Measurements from ENCODE around the gene NPHP1.

Gene NPHP1

DNA sequence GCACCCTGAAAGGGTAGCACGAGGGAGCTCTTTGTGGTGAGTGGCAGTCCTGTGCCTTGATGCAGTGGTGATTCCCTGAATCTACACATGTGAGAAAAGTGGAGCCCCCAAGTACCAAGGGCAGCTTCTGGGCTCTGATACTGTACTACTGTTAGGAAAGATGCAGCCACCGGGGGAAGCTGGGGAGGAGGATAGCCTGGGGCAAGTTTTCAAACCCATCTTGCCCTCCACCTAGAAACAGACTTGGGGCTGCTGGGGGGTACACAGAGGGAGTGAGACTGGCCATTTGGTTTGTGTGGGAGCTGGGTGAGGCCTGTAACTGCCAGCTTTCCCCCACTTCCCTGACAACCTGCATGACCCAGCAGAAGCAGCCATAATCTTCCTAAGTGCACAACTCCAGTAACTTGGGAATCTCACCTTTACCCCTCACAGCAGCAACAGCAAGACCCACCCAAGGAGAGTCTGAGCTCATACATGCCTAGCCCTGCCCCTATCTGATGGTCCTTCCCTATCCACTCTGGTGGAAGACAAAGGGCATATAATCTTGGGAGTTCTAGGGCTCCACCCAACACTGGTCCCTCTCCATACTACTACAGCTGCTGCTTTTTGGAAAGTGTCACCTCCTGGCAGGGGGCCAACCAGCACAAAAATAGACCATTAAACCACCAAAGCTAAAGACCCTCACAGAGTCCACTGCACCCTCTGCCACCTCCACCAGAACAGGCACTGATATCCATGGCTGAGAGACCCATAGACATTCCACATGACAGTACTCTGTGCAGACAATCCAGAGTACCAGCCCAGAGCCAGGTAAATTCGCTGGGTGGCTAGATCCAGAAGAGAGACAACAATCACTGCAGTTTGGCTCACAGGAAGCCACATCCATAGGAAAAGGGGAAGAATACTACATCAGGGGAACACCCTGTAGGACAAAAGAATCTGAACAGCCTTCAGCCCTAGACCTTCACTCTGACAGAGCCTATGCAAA, 97.4 kb downstream of the NPHP1 start:
- TF ChIP-seq, protein P1, sequence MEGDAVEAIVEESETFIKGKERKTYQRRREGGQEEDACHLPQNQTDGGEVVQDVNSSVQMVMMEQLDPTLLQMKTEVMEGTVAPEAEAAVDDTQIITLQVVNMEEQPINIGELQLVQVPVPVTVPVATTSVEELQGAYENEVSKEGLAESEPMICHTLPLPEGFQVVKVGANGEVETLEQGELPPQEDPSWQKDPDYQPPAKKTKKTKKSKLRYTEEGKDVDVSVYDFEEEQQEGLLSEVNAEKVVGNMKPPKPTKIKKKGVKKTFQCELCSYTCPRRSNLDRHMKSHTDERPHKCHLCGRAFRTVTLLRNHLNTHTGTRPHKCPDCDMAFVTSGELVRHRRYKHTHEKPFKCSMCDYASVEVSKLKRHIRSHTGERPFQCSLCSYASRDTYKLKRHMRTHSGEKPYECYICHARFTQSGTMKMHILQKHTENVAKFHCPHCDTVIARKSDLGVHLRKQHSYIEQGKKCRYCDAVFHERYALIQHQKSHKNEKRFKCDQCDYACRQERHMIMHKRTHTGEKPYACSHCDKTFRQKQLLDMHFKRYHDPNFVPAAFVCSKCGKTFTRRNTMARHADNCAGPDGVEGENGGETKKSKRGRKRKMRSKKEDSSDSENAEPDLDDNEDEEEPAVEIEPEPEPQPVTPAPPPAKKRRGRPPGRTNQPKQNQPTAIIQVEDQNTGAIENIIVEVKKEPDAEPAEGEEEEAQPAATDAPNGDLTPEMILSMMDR (IDR thresholded peaks at IDR 0.05; ENCODE audit: low read depth, low read length, missing control alignments) = no peak
- no peak for DNase-seq (ENCODE audit: low read depth)
- H3K4me3 ChIP-seq (ENCODE audit: low read depth, low read length) = no peak overlapping the region
- in situ Hi-C loops (cut with HindIII; ENCODE audit: low sequenced_read_pairs) = no loop called here

DNA sequence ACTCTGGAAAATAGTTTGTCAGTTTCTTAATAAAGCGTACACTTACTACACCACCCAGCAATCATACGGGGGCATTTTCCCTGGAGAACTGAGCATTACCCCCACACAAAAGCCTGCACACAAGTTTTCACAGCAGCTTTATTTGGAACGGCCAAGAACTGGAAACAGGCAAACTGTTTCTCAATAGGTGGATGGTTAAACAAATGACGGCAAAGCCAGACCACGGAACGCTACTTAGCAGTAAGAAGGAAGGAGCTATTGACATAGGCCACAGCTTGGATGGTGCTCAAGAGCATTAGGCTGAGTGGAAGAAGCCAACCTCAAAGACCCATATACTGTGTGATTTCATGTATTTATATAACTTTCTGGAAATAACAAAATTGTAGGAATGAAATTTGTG, 98.2 kb downstream of the NPHP1 start:
- in situ Hi-C loops (cut with HindIII; ENCODE audit: low sequenced_read_pairs) = no loop called here

DNA sequence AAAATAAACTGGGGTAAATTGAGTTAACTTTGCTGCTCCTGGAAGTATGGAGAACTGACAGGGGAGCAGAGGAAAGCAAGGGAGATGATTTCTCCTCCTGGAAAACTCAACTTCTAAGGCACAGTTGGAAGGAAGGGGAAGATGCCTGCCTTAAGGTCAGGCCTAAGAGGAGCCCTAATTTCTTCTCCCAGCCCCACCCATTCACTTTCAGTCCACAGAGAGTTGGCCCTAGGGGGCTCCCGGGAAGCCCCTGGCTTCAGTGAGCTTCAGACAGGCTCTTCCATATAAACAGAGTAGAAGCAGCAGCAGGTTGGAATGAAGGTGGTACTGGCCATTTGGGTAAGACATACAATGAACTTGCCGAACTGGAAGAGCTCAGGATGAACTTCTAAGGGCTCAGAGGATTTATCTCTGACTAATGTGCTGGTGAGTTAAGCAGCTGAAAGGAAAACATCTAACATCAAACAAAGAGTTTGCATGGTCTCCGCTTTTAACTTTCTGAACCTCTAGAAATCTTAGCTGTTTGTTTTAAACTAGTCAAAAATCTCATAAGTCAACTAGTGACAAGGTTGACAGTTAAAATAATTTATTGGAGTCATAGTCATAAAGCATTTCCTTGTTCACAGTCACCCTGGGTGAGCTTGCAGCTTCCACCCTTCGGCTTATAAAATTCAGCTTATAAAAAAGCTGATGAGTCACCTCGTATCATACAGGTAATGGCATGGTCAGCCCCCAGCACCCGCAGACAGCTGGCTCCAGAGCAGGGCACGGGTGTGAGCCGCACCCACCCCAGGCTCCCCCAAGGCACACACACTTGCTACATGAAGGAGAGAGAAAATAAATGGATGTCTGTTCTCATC, 99.0 kb downstream of the NPHP1 start:
- no peak overlapping the region for H3K4me3 ChIP-seq (ENCODE audit: low read depth, low read length)
- peak; percentile 18 for DNase-seq (ENCODE audit: low read depth)
- in situ Hi-C loops (cut with HindIII; ENCODE audit: low sequenced_read_pairs) = no loop called here
- TF ChIP-seq, protein P1 (IDR thresholded peaks at IDR 0.05; ENCODE audit: low read depth, low read length, missing control alignments) = no peak

More for the DNA sequence above, 98.2 kb downstream of the NPHP1 start:
- H3K4me3 ChIP-seq (ENCODE audit: low read depth, low read length) = no peak overlapping the region
- TF ChIP-seq, protein P1 (IDR thresholded peaks at IDR 0.05; ENCODE audit: low read depth, low read length, missing control alignments) = no peak
- peak; percentile 97 for DNase-seq (ENCODE audit: low read depth)

DNA sequence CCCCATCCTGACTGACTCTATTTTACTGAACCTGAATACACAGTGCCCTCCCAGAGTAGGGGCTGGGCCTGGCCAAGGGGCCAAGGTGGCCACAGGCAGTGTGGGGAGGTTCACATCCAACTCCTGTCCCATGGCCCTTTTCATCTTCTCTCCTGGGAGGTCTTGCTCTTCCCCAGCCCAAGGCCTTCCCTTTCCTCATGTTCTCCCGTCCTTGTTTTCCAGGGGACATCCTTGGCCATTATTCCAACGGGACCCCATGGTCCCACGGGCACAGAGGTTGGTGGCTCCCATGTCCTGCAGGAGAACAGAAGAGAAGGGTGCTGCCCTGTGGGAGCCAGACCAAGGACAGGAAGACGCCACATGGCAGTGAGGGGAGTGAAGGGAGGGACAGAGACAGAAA, 99.6 kb downstream of the NPHP1 start:
- in situ Hi-C loops (cut with HindIII; ENCODE audit: low sequenced_read_pairs) = no loop called here
- no peak for DNase-seq (ENCODE audit: low read depth)
- H3K4me3 ChIP-seq (ENCODE audit: low read depth, low read length) = no peak overlapping the region
- TF ChIP-seq, protein P1 (IDR thresholded peaks at IDR 0.05; ENCODE audit: low read depth, low read length, missing control alignments) = no peak

DNA sequence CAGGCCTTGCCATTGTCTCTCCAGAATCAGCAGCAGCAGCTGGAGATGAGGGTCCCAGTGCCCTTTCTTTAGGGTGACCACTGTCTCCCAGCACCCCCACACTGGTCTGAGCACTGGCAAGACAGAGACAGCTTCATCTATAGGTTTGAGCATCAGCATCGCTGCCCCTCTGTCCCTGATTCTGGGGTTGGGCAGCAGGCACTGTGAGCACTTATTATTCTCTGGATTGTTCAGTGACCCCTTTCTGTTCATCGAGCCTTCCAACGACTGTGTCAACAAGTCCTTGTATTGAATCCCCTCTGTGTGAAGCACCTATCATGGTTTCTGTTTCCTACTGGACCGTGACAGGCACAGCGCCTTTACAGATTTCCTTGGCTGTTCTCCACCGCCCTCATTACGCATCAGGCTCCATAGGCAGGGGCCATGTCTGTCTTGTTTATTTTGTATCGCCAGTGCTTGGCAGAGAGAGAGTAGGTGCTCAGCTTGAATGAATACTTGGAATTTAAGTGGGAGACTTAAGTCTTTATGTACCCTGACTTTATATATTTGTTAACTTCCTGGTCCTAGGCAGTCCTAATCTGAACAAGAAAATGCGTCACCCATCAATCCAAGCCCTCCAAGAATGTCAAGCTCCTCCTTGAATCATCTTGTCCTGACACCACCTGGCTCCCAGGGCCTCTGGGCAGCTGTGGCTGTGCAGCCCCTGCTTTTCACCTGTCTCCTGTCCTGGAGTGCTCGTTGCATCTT, 100.6 kb downstream of the NPHP1 start:
- TF ChIP-seq, protein P1 (IDR thresholded peaks at IDR 0.05; ENCODE audit: low read depth, low read length, missing control alignments) = no peak
- peak; percentile 60 for DNase-seq (ENCODE audit: low read depth)
- H3K4me3 ChIP-seq (ENCODE audit: low read depth, low read length) = no peak overlapping the region
- in situ Hi-C loops (cut with HindIII; ENCODE audit: low sequenced_read_pairs) = no loop called here
